IPS DF 6.9 (cell line): Measurements from ENCODE around the gene MYO9A.

Source experiments
- DNase-seq: peaks from one replicate; pipeline ENCODE4 v3.0.0-alpha.2; 2013; ENCODE audit warnings: low read depth, low spot score
- H3K27ac ChIP-seq: one replicate; pipeline ENCODE4 v1.5.1; 2013; ENCODE audit warnings: low read length, control low read depth
- H3K27me3 ChIP-seq: 2 replicates; pipeline ENCODE4 v1.6.1; 2013; ENCODE audit warnings: mild to moderate bottlenecking, low read length; ENCODE audit not compliant: control insufficient read depth, insufficient read depth
- H3K36me3 ChIP-seq: 2 replicates; pipeline ENCODE4 v1.6.1; 2013; ENCODE audit warnings: low read length; ENCODE audit not compliant: control insufficient read depth, insufficient read depth
- H3K4me1 ChIP-seq: 2 replicates; pipeline ENCODE4 v1.6.1; 2013; ENCODE audit warnings: low read length; ENCODE audit not compliant: control insufficient read depth, insufficient read depth
- H3K4me3 ChIP-seq: 2 replicates; pipeline ENCODE4 v1.5.1; 2013; ENCODE audit warnings: mild to moderate bottlenecking, low read length
- H3K9me3 ChIP-seq: 2 replicates; pipeline ENCODE4 v1.6.1; 2013; ENCODE audit warnings: low read length, inconsistent platforms; ENCODE audit not compliant: control insufficient read depth, insufficient read depth
- WGBS: extraction: QIAGEN DNeasy Blood & Tissue Kit; methylation state at CpG from one replicate; pipeline ENCODE4 v1.1.7; 2013; ENCODE audit warnings: mixed read lengths, missing lambda C conversion rate; ENCODE audit not compliant: insufficient read length, insufficient coverage; 5-methylcytosine and 5-hydroxymethylcytosine counted together

The MYO9A gene

GRCh38 chr15:71825021-71825730 lies 292.8 kb downstream of the MYO9A start:
- no peak overlapping the region for H3K4me3 ChIP-seq
- no peak for DNase-seq
- no peaks in the 10 kb centered on the region; the same call in 1 of the 2 replicates for H3K9me3 ChIP-seq
- no CpG with 5 or more reads among the region's 4 CpGs for WGBS
- no peaks in the 10 kb centered on the region; the same call in 1 of the 2 replicates for H3K36me3 ChIP-seq
- H3K4me1 ChIP-seq: peaks cover 3% of the 10 kb centered on the region; the same call in 1 of the 2 replicates
- no peak overlapping the region for H3K27ac ChIP-seq
- no peaks in the 10 kb centered on the region for H3K27me3 ChIP-seq

GRCh38 chr15:71823801-71824200 lies 294.1 kb downstream of the MYO9A start:
- WGBS: no CpG with 5 or more reads among the region's 3 CpGs
- no peaks in the 10 kb centered on the region for H3K27me3 ChIP-seq
- DNase-seq: no peak
- H3K27ac ChIP-seq: no peak overlapping the region
- no peaks in the 10 kb centered on the region for H3K36me3 ChIP-seq
- H3K9me3 ChIP-seq: no peaks in the 10 kb centered on the region; the same call in 1 of the 2 replicates
- no peak overlapping the region for H3K4me3 ChIP-seq
- H3K4me1 ChIP-seq: peaks cover 3% of the 10 kb centered on the region; the same call in 1 of the 2 replicates

GRCh38 chr15:71822890-71823630 lies 294.9 kb downstream of the MYO9A start:
- no CpG with 5 or more reads among the region's 3 CpGs for WGBS
- Histone ChIP-seq H3K4me1 (peaks cover 3% of the 10 kb centered on the region; the same call in 1 of the 2 replicates), H3K9me3 (no peaks in the 10 kb centered on the region; the same call in 1 of the 2 replicates), H3K36me3 (no peaks in the 10 kb centered on the region), H3K4me3 (no peak overlapping the region), H3K27me3 (no peaks in the 10 kb centered on the region), H3K27ac (no peak overlapping the region)
- no peak for DNase-seq

- Histone ChIP-seq H3K4me1 (peaks cover 3% of the 10 kb centered on the region; the same call in 1 of the 2 replicates), H3K4me3 (no peak overlapping the region), H3K36me3 (no peaks in the 10 kb centered on the region), H3K9me3 (no peaks in the 10 kb centered on the region; the same call in 1 of the 2 replicates), H3K27ac (no peak overlapping the region), H3K27me3 (no peaks in the 10 kb centered on the region)
- WGBS: no CpG with 5 or more reads among the region's 5 CpGs
- DNase-seq: no peak
These were observed 296.3 kb downstream of the MYO9A start for GRCh38 chr15:71821547-71822129.

- no peaks in the 10 kb centered on the region for H3K36me3 ChIP-seq
- H3K9me3 ChIP-seq: no peaks in the 10 kb centered on the region; the same call in 1 of the 2 replicates
- no peak for DNase-seq
- no peak overlapping the region for H3K4me3 ChIP-seq
- H3K27me3 ChIP-seq: no peaks in the 10 kb centered on the region
- no peaks in the 10 kb centered on the region; the same call in 1 of the 2 replicates for H3K4me1 ChIP-seq
- no peak overlapping the region for H3K27ac ChIP-seq
- WGBS: no CpG with 5 or more reads among the region's 1 CpG
These were observed 297.8 kb downstream of the MYO9A start for GRCh38 chr15:71820127-71820526.

GRCh38 chr15:71817351-71817750 lies 300.6 kb downstream of the MYO9A start:
- Histone ChIP-seq H3K4me3 (no peak overlapping the region), H3K27ac (no peak overlapping the region), H3K4me1 (no peaks in the 10 kb centered on the region; the same call in none of the 2 replicates), H3K36me3 (no peaks in the 10 kb centered on the region), H3K9me3 (no peaks in the 10 kb centered on the region; the same call in 1 of the 2 replicates), H3K27me3 (no peaks in the 10 kb centered on the region)
- DNase-seq: no peak
- WGBS: no CpG with 5 or more reads among the region's 13 CpGs

GRCh38 chr15:71815301-71815700 lies 302.6 kb downstream of the MYO9A start:
- peaks cover 1% of the 10 kb centered on the region for H3K4me1 ChIP-seq
- no peak overlapping the region for H3K27ac ChIP-seq
- no peaks in the 10 kb centered on the region for H3K9me3 ChIP-seq
- no peaks in the 10 kb centered on the region for H3K36me3 ChIP-seq
- no peak for DNase-seq
- no peaks in the 10 kb centered on the region for H3K27me3 ChIP-seq
- no CpG with 5 or more reads among the region's 3 CpGs for WGBS
- no peak overlapping the region for H3K4me3 ChIP-seq

- Histone ChIP-seq H3K9me3 (no peaks in the 10 kb centered on the region), H3K4me3 (no peak overlapping the region), H3K36me3 (no peaks in the 10 kb centered on the region), H3K4me1 (peaks cover 2% of the 10 kb centered on the region; the same call in 1 of the 2 replicates), H3K27ac (no peak overlapping the region), H3K27me3 (no peaks in the 10 kb centered on the region)
- no peak for DNase-seq
- WGBS: no CpG with 5 or more reads among the region's 9 CpGs
These were observed 304.1 kb downstream of the MYO9A start for GRCh38 chr15:71813723-71814470.

GRCh38 chr15:71812966-71813722 lies 304.8 kb downstream of the MYO9A start:
- WGBS: no CpG with 5 or more reads among the region's 16 CpGs
- no peaks in the 10 kb centered on the region for H3K36me3 ChIP-seq
- peaks cover 3% of the 10 kb centered on the region; the same call in 1 of the 2 replicates for H3K4me1 ChIP-seq
- no peak overlapping the region for H3K27ac ChIP-seq
- no peaks in the 10 kb centered on the region for H3K9me3 ChIP-seq
- no peaks in the 10 kb centered on the region for H3K27me3 ChIP-seq
- no peak for DNase-seq
- no peak overlapping the region for H3K4me3 ChIP-seq
